Keratinocyte (primary cell): ENCODE data around the gene RPIA. TPM values are rescaled to one million over a fixed set of nuclear protein-coding genes. Genes with fewer than 3 reads are reported as not detected.

ENCODE experiments used
- DNase-seq: peaks from one replicate; pipeline ENCODE4 v3.0.0-alpha.2; 2011; ENCODE audit warnings: low read depth, missing footprints, low spot score
- FAIRE-seq: peaks from 2 replicates; lab custom pipeline; 2011; peaks lifted over from hg19 to GRCh38; lab: Jason Lieb, UNC
- H2AFZ ChIP-seq: 2 replicates; pipeline ENCODE4 v1.6.0; 2012; ENCODE audit warnings: low read length, control low read depth, inconsistent platforms; ENCODE audit not compliant: control insufficient read depth
- H3K27ac ChIP-seq: 2 replicates; pipeline ENCODE4 v1.5.1; 2011; ENCODE audit warnings: low read length; ENCODE audit not compliant: control insufficient read depth, insufficient read depth
- H3K27me3 ChIP-seq: 3 replicates; pipeline ENCODE4 v1.6.0; 2011; ENCODE audit warnings: low read length; ENCODE audit not compliant: control insufficient read depth, insufficient read depth; ENCODE audit errors: extremely low read depth
- H3K36me3 ChIP-seq, 2 experiments: 2 replicates in 1 of 2; 3 replicates in 1 of 2; pipeline ENCODE4 v1.5.1; 2011; ENCODE audit warnings: low read length in 2 of 2, mild to moderate bottlenecking in 1 of 2; ENCODE audit not compliant: control insufficient read depth in 2 of 2, insufficient read depth in 2 of 2; ENCODE audit errors: extremely low read depth in 1 of 2
- H3K4me1 ChIP-seq: 3 replicates; pipeline ENCODE4 v1.5.1; 2011; ENCODE audit warnings: low read length; ENCODE audit not compliant: control insufficient read depth, insufficient read depth; ENCODE audit errors: extremely low read depth
- H3K4me2 ChIP-seq: 3 replicates; pipeline ENCODE4 v1.6.0; 2011; ENCODE audit warnings: low read depth, low read length; ENCODE audit not compliant: control insufficient read depth, insufficient read depth; ENCODE audit errors: extremely low read depth
- H3K4me3 ChIP-seq, 3 experiments: fragments of 200-600 bp in 1 of 3; sonication (generic) in 1 of 3; 2 replicates in 2 of 3; 3 replicates in 1 of 3; pipeline ENCODE4 v1.5.1; 2011 to 2016; ENCODE audit warnings: low read length in 3 of 3, mild to moderate bottlenecking in 3 of 3, control low read depth in 2 of 3, inconsistent platforms in 1 of 3, low read depth in 1 of 3, mixed read lengths in 1 of 3, mixed run types in 1 of 3, moderate library complexity in 1 of 3; ENCODE audit not compliant: control insufficient read depth in 2 of 3, insufficient read depth in 2 of 3; ENCODE audit errors: extremely low read depth in 1 of 3
- H3K79me2 ChIP-seq: 2 replicates; pipeline ENCODE4 v1.6.0; 2012; ENCODE audit warnings: low read length; ENCODE audit not compliant: control insufficient read depth, insufficient read depth
- H3K9ac ChIP-seq: 3 replicates; pipeline ENCODE4 v1.6.0; 2011; ENCODE audit warnings: low read length; ENCODE audit not compliant: control insufficient read depth, insufficient read depth; ENCODE audit errors: extremely low read depth
- H3K9me1 ChIP-seq: 3 replicates; pipeline ENCODE4 v1.6.0; 2011; ENCODE audit warnings: low read length; ENCODE audit not compliant: control insufficient read depth, insufficient read depth; ENCODE audit errors: extremely low read depth
- H3K9me3 ChIP-seq: 2 replicates; pipeline ENCODE4 v1.5.1; 2012; ENCODE audit warnings: low read depth, low read length; ENCODE audit not compliant: control insufficient read depth
- H4K20me1 ChIP-seq: 3 replicates; pipeline ENCODE4 v1.6.0; 2011; ENCODE audit warnings: low read length; ENCODE audit not compliant: control insufficient read depth, insufficient read depth; ENCODE audit errors: extremely low read depth
- EZH2 ChIP-seq: IDR thresholded peaks from one replicate; pipeline ENCODE4 v1.6.1; 2012; ENCODE audit warnings: inconsistent platforms, mild to moderate bottlenecking, low read length, moderate library complexity
- dilution Hi-C: fragments of 300-500 bp; cut with MboI; formaldehyde crosslinking; loops from one replicate; pipeline ENCODE4 v1.7.0; 2020; ENCODE audit warnings: low sequenced_read_pairs; ENCODE audit not compliant: extremely low pct_ligation_motif_present
- polyA plus RNA-seq, 5 experiments: library from polyadenylated mRNA; depleted of rRNA in 3 of 5; stranded (reverse) in 3 of 5; stranded (forward) in 1 of 5; unstranded in 1 of 5; fragments of >200 nt; gene quantifications; 1 replicate in 1 of 5; 2 replicates in 3 of 5; 3 replicates in 1 of 5; pipeline versions ENCODE4 v1.2.1 to v1.2.3, GENCODE V29; 2011 to 2012; ENCODE audit warnings: missing spikeins in 2 of 5, low read depth in 1 of 5, low replicate concordance in 1 of 5
- TF ChIP-seq, protein P1 (sequence below), 3 experiments: IDR thresholded peaks in 1 of 3; conservative IDR thresholded peaks in 1 of 3; optimal IDR thresholded peaks in 1 of 3; 2 replicates in 2 of 3; 3 replicates in 1 of 3; pipeline versions ENCODE3 to v1.5.1; 2011; ENCODE audit warnings: low read length in 3 of 3, mild to moderate bottlenecking in 3 of 3, moderate library complexity in 2 of 3, control low read depth in 1 of 3, inconsistent platforms in 1 of 3; ENCODE audit not compliant: insufficient read depth in 2 of 3; ENCODE audit errors: extremely low read depth in 1 of 3

The RPIA gene
- polyA plus RNA-seq, 1 donor (not counting 4 experiments of a cell fraction or from before 2014, with no cell fraction given), result 11.4 TPM

DNA sequence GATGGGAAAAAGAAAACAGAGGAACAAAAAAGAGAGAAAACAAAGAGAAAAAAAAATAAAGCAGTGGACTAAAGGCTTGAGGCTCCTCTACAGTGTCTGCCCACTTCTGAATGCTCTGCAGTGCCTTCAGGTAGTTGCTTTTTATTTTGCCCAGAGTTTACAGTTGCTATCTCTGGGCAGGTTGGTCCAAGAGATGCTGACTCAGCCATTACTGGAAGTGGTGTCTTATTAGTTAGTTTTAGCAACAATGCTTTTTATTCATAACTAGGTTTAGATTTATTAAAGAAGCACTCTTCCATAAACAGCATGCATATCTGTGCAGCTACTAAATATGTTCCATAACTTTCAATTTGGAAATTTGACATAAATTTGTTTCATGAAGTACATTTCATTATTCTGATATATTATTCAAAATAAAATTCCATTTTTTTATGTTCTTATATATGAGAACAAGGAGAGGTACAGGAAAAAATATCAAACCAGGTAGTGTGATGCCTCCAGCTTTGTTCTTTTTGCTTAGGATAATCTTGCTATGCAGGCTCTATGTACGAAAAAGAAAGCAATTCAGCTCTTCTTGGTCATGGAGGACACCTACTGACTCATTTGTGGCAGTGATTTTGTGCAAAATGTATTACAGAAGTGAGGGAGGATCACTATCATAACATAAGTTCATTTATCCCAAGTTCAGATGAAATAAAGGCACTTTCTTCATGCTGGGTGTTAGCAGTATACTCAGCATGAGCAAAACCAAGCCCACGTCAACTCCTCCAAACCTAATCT is 69.5 kb downstream of the RPIA start:
- H3K27me3 ChIP-seq, result peaks cover 18% of the 10 kb centered on the region
- DNase-seq, result no peak

DNA sequence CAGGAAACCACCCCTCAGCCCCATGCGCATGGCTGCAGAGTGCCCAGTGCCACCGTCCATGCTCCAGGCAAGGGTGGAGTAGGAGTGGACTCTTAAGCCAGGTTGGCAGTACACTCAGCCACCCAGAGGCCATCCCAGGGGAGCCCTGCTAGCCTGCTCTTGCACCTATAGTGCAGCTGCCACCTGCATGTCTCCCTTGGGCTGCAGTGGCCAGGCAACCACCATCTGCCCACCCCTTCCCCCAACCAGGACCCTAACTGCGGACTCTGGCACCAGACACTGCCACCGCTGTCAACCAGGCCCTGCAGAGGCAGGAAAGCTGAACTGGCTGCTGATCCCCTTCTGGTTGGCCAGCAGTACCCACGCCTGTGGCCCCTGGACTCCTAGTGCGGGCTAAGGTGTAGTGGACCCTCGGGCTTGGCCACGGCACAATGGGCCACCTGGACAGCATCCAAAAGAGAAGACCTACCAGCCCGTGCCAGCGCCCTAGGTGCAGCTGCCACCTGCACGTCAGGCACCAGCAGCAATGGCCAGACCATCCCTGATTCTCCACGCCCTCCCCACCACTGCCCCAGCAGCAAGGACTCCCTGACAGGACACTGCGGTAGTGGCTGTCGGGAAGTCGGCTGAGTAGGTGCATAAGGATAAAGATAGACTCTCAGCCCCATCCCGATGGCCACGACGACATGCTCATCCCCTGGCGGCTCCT is 72.8 kb downstream of the RPIA start:
- FAIRE-seq, result no peak

More for the DNA sequence above, 69.5 kb downstream of the RPIA start:
- no peak for FAIRE-seq
- H3K9ac ChIP-seq, result no peak overlapping the region
- H4K20me1 ChIP-seq, result no peaks in the 10 kb centered on the region
- H3K4me1 ChIP-seq, result peaks cover 7% of the 10 kb centered on the region
- dilution Hi-C loops, result no loop called here
- H3K9me1 ChIP-seq, result no peaks in the 10 kb centered on the region
- no peak overlapping the region for H3K4me2 ChIP-seq
- no peak overlapping the region for H3K4me3 ChIP-seq
- peaks cover 4% of the 10 kb centered on the region for H3K9me3 ChIP-seq
- no peak overlapping the region for H2AFZ ChIP-seq
- H3K79me2 ChIP-seq, result no peaks in the 10 kb centered on the region
- TF ChIP-seq, protein P1, sequence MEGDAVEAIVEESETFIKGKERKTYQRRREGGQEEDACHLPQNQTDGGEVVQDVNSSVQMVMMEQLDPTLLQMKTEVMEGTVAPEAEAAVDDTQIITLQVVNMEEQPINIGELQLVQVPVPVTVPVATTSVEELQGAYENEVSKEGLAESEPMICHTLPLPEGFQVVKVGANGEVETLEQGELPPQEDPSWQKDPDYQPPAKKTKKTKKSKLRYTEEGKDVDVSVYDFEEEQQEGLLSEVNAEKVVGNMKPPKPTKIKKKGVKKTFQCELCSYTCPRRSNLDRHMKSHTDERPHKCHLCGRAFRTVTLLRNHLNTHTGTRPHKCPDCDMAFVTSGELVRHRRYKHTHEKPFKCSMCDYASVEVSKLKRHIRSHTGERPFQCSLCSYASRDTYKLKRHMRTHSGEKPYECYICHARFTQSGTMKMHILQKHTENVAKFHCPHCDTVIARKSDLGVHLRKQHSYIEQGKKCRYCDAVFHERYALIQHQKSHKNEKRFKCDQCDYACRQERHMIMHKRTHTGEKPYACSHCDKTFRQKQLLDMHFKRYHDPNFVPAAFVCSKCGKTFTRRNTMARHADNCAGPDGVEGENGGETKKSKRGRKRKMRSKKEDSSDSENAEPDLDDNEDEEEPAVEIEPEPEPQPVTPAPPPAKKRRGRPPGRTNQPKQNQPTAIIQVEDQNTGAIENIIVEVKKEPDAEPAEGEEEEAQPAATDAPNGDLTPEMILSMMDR (optimal IDR thresholded peaks at IDR 0.05 in 1 of 3, IDR thresholded peaks at IDR 0.05 in 1 of 3, conservative IDR thresholded peaks at IDR 0.05 in 1 of 3; ENCODE audit: extremely low read depth in 1 of 3, insufficient read depth in 2 of 3, low read length in 3 of 3), result no peak
- no peak for TF ChIP-seq EZH2
- no peak overlapping the region for H3K27ac ChIP-seq
- H3K36me3 ChIP-seq, result no peaks in the 10 kb centered on the region

More for the DNA sequence above, 72.8 kb downstream of the RPIA start:
- no peak for TF ChIP-seq EZH2
- TF ChIP-seq, protein P1 (optimal IDR thresholded peaks at IDR 0.05 in 1 of 3, IDR thresholded peaks at IDR 0.05 in 1 of 3, conservative IDR thresholded peaks at IDR 0.05 in 1 of 3; ENCODE audit: extremely low read depth in 1 of 3, insufficient read depth in 2 of 3, low read length in 3 of 3), result no peak
- Histone ChIP-seq H3K4me1 (peaks cover 7% of the 10 kb centered on the region), H4K20me1 (no peaks in the 10 kb centered on the region), H3K9me3 (peaks cover 4% of the 10 kb centered on the region), H3K9me1 (no peaks in the 10 kb centered on the region), H3K4me3 (no peak overlapping the region), H3K79me2 (no peaks in the 10 kb centered on the region), H3K9ac (no peak overlapping the region), H3K27ac (no peak overlapping the region), H3K27me3 (peaks cover 18% of the 10 kb centered on the region), H3K4me2 (no peak overlapping the region), H3K36me3 (no peaks in the 10 kb centered on the region), H2AFZ (no peak overlapping the region)
- dilution Hi-C loops, result no loop called here
- no peak for DNase-seq
